ENCODE data around the gene ARX. TPM values are rescaled to one million over a fixed set of nuclear protein-coding genes. Genes with fewer than 3 reads are reported as not detected.

The ARX gene
- total RNA-seq, 1 donor from 2014 or later, result 0.53 TPM

GRCh38 chrX:24982306-24982965, 33.3 kb downstream of the ARX start:
- Histone ChIP-seq H3K4me3 (no peak overlapping the region), H3K27ac (no peak overlapping the region), H3K27me3 (ENCODE audit: low read depth) (no peaks in the 10 kb centered on the region), H3K4me1 (no peaks in the 10 kb centered on the region), H3K9me3 (no peaks in the 10 kb centered on the region), H3K36me3 (no peaks in the 10 kb centered on the region)
- intact Hi-C loops (cut with DNase I), result no loop called here
- no peak for ATAC-seq
- TF ChIP-seq CTCF (IDR thresholded peaks at IDR 0.05), result no peak
- no peak for DNase-seq

- Histone ChIP-seq H3K36me3 (no peaks in the 10 kb centered on the region), H3K4me1 (no peaks in the 10 kb centered on the region), H3K4me3 (no peak overlapping the region), H3K27me3 (ENCODE audit: low read depth) (no peaks in the 10 kb centered on the region), H3K9me3 (no peaks in the 10 kb centered on the region), H3K27ac (no peak overlapping the region)
- no peak for DNase-seq
- intact Hi-C loops (cut with DNase I), result no loop called here
- TF ChIP-seq CTCF (IDR thresholded peaks at IDR 0.05), result no peak
- no peak for ATAC-seq
Observed at GRCh38 chrX:24981030-24981429, 34.7 kb downstream of the ARX start.

DNA sequence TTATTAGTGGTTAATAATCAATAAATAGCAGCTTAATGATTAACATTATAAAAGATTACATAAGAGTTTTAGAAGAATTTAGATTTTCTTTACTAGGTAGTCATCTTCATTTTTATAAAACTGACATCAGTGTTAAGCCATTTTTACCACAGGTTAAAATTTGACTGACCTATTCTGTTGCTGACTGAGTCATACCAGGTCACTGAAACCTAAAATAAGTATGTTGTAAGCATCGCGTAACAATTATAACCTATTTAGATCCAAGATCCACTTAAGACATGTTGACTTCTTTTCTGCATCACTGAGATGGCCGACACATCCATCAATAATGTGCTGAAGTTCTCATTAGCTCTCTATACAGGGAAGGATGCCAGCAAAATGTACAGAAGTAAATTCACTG, 36.7 kb downstream of the ARX start:
- Histone ChIP-seq H3K4me3 (no peak overlapping the region), H3K27me3 (ENCODE audit: low read depth) (no peaks in the 10 kb centered on the region), H3K9me3 (no peaks in the 10 kb centered on the region), H3K27ac (no peak overlapping the region), H3K36me3 (no peaks in the 10 kb centered on the region), H3K4me1 (no peaks in the 10 kb centered on the region)
- intact Hi-C loops (cut with DNase I), result no loop called here
- no peak for TF ChIP-seq CTCF (IDR thresholded peaks at IDR 0.05)
- no peak for ATAC-seq
- DNase-seq, result no peak

GRCh38 chrX:24969812-24970211, 46.0 kb downstream of the ARX start:
- no peak for TF ChIP-seq CTCF (IDR thresholded peaks at IDR 0.05)
- Histone ChIP-seq H3K36me3 (no peaks in the 10 kb centered on the region), H3K4me3 (no peak overlapping the region), H3K27ac (no peak overlapping the region), H3K27me3 (ENCODE audit: low read depth) (no peaks in the 10 kb centered on the region), H3K9me3 (no peaks in the 10 kb centered on the region), H3K4me1 (no peaks in the 10 kb centered on the region)
- DNase-seq (no peak), ATAC-seq (no peak)
- intact Hi-C loops (cut with DNase I), result no loop called here

DNA sequence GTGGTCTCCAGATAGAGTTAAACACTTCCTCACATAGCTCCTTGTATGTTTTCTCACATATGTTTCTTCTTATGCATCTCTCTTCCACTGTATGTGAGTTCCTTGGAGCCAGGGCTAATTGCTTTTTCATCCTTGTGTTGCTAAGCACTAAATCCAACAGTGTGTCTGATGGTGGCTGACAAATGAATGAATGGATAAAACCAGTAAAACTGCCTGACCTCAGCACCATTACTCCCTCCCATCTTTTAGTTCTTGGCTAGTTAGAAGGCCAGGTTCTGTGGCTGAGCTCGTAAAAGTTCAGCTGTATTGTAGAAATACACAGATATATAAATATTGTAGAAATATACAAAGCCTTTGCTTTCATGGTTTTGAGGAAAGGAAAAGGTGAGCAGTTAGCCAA, 50.4 kb downstream of the ARX start:
- Histone ChIP-seq H3K27ac (no peak overlapping the region), H3K4me3 (no peak overlapping the region), H3K36me3 (no peaks in the 10 kb centered on the region), H3K4me1 (no peaks in the 10 kb centered on the region), H3K27me3 (ENCODE audit: low read depth) (no peaks in the 10 kb centered on the region), H3K9me3 (no peaks in the 10 kb centered on the region)
- no peak for ATAC-seq
- intact Hi-C loops (cut with DNase I), result no loop called here
- no peak for DNase-seq
- no peak for TF ChIP-seq CTCF (IDR thresholded peaks at IDR 0.05)

Measured in lower lobe of right lung (tissue), 2 donors.